ENCODE measurements around the gene BLOC1S2.

BLOC1S2 gene

DNA sequence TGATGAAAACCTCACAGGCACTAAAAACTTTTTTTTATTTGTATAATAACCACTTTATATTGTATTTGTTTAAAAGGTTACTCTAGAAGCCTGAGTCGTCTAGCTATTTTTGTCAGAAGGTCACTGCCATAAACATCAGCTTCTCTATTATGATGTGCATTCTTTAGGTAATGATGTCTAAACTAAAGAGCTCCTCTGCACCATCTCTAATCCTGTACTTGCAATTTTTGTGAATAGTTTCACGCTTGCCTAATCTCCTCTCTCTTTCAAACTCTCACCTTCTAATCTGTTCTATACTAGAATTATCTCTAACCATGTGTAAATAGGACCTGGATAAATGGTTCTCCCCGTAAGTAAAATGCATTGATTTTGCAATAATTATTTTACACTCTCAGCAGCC is 46.6 kb downstream of the BLOC1S2 start:
- H3K9ac ChIP-seq (ENCODE audit: low read length) = no peak overlapping the region
- peaks cover 53% of the 10 kb centered on the region for H3K36me3 ChIP-seq (ENCODE audit: control insufficient read depth, low read depth, low read length)
- H3K4me3 ChIP-seq (ENCODE audit: low read length) = no peak overlapping the region
- H3K9me3 ChIP-seq (ENCODE audit: control insufficient read depth, low read depth, low read length) = no peaks in the 10 kb centered on the region
- H3K27me3 ChIP-seq (ENCODE audit: control insufficient read depth, insufficient read depth, low read length) = no peaks in the 10 kb centered on the region
- no peaks in the 10 kb centered on the region for H3K4me1 ChIP-seq (ENCODE audit: control insufficient read depth, low read depth, low read length)
- no peak overlapping the region for H3K27ac ChIP-seq (ENCODE audit: low read length)

GRCh38 chr10:100238429-100238828 is 48.1 kb downstream of the BLOC1S2 start:
- H3K4me1 ChIP-seq (ENCODE audit: control insufficient read depth, low read depth, low read length) = no peaks in the 10 kb centered on the region
- no peak overlapping the region for H3K4me3 ChIP-seq (ENCODE audit: low read length)
- H3K9ac ChIP-seq (ENCODE audit: low read length) = no peak overlapping the region
- H3K27ac ChIP-seq (ENCODE audit: low read length) = no peak overlapping the region
- peaks cover 52% of the 10 kb centered on the region for H3K36me3 ChIP-seq (ENCODE audit: control insufficient read depth, low read depth, low read length)
- no peaks in the 10 kb centered on the region for H3K9me3 ChIP-seq (ENCODE audit: control insufficient read depth, low read depth, low read length)
- no peaks in the 10 kb centered on the region for H3K27me3 ChIP-seq (ENCODE audit: control insufficient read depth, insufficient read depth, low read length)

DNA sequence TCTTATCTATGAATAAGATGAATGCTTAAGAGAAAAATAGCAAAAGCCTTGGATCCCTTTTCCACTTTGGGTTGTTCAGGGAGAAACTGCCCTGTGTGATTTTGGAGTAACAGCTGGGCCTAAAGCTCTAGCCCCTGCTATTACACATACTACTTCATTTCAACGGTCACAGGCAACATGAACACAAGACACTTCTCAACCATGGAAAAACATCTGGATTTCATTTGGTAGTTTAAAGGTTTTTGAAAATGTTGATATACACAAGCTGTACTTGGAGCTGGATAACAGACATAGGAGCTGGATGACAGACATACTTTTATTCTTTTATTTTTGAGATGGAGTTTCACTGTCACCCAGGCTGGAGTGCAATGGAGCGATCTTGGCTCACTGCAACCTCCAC is 54.4 kb downstream of the BLOC1S2 start:
- H3K9me3 ChIP-seq (ENCODE audit: control insufficient read depth, low read depth, low read length) = no peaks in the 10 kb centered on the region
- H3K27ac ChIP-seq (ENCODE audit: low read length) = no peak overlapping the region
- peaks cover 36% of the 10 kb centered on the region for H3K36me3 ChIP-seq (ENCODE audit: control insufficient read depth, low read depth, low read length)
- H3K9ac ChIP-seq (ENCODE audit: low read length) = no peak overlapping the region
- no peaks in the 10 kb centered on the region for H3K4me1 ChIP-seq (ENCODE audit: control insufficient read depth, low read depth, low read length)
- no peaks in the 10 kb centered on the region for H3K27me3 ChIP-seq (ENCODE audit: control insufficient read depth, insufficient read depth, low read length)
- H3K4me3 ChIP-seq (ENCODE audit: low read length) = no peak overlapping the region

- Histone ChIP-seq H3K27ac (ENCODE audit: low read length) (peak overlapping the region; percentile 57), H3K9me3 (ENCODE audit: control insufficient read depth, low read depth, low read length) (no peaks in the 10 kb centered on the region), H3K4me3 (ENCODE audit: low read length) (peak overlapping the region; percentile 96), H3K27me3 (ENCODE audit: control insufficient read depth, insufficient read depth, low read length) (no peaks in the 10 kb centered on the region), H3K4me1 (ENCODE audit: control insufficient read depth, low read depth, low read length) (no peaks in the 10 kb centered on the region), H3K9ac (ENCODE audit: low read length) (peak overlapping the region; percentile 63), H3K36me3 (ENCODE audit: control insufficient read depth, low read depth, low read length) (peaks cover 21% of the 10 kb centered on the region)
Observed at GRCh38 chr10:100229819-100230422, 56.6 kb downstream of the BLOC1S2 start.

- Histone ChIP-seq H3K4me1 (ENCODE audit: control insufficient read depth, low read depth, low read length) (no peaks in the 10 kb centered on the region), H3K36me3 (ENCODE audit: control insufficient read depth, low read depth, low read length) (peaks cover 34% of the 10 kb centered on the region), H3K27ac (ENCODE audit: low read length) (no peak overlapping the region), H3K27me3 (ENCODE audit: control insufficient read depth, insufficient read depth, low read length) (no peaks in the 10 kb centered on the region), H3K9ac (ENCODE audit: low read length) (no peak overlapping the region), H3K4me3 (ENCODE audit: low read length) (no peak overlapping the region), H3K9me3 (ENCODE audit: control insufficient read depth, low read depth, low read length) (no peaks in the 10 kb centered on the region)
Observed at GRCh38 chr10:100223879-100224278, 62.6 kb downstream of the BLOC1S2 start.

All from iPS-18a (cell line).